Measurements from ENCODE around the gene CHN2. TPM values are rescaled to one million over a fixed set of nuclear protein-coding genes. Genes with fewer than 3 reads are reported as not detected.

The CHN2 gene
- total RNA-seq, 1 donor: under 0.01 TPM

DNA sequence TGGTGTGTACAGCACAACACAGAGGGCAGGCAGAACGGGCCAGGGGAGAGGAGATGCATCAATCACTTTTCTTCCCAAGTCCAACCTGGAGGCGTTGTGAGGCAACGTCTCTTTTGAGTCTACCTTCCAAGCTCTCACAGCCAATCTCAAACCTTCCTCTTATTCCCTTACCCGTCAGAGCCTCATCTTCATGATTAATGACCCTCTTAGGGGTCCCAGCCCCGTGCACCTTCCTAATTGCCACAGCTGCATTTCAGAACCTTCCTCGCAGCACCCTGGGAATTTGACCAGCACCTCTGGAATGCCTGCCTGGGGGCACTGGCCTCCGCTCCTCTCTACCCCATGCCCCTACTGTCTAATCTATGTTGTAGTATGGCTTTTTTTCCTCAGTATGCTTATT lies 199.7 kb downstream of the CHN2 start:
- TF ChIP-seq, protein P1, sequence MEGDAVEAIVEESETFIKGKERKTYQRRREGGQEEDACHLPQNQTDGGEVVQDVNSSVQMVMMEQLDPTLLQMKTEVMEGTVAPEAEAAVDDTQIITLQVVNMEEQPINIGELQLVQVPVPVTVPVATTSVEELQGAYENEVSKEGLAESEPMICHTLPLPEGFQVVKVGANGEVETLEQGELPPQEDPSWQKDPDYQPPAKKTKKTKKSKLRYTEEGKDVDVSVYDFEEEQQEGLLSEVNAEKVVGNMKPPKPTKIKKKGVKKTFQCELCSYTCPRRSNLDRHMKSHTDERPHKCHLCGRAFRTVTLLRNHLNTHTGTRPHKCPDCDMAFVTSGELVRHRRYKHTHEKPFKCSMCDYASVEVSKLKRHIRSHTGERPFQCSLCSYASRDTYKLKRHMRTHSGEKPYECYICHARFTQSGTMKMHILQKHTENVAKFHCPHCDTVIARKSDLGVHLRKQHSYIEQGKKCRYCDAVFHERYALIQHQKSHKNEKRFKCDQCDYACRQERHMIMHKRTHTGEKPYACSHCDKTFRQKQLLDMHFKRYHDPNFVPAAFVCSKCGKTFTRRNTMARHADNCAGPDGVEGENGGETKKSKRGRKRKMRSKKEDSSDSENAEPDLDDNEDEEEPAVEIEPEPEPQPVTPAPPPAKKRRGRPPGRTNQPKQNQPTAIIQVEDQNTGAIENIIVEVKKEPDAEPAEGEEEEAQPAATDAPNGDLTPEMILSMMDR (IDR thresholded peaks at IDR 0.05; ENCODE audit: insufficient read depth, low read depth, low read length): no peak
- no peak overlapping the region for H3K4me3 ChIP-seq (ENCODE audit: low read depth, low read length)
- no peak for DNase-seq (ENCODE audit: low read depth)

GRCh38 chr7:29396563-29396962 lies 202.0 kb downstream of the CHN2 start:
- no peak for DNase-seq (ENCODE audit: low read depth)
- TF ChIP-seq, protein P1 (IDR thresholded peaks at IDR 0.05; ENCODE audit: insufficient read depth, low read depth, low read length): no peak
- H3K4me3 ChIP-seq (ENCODE audit: low read depth, low read length): no peak overlapping the region

GRCh38 chr7:29397398-29397797 lies 202.8 kb downstream of the CHN2 start:
- H3K4me3 ChIP-seq (ENCODE audit: low read depth, low read length): no peak overlapping the region
- no peak for DNase-seq (ENCODE audit: low read depth)
- TF ChIP-seq, protein P1 (IDR thresholded peaks at IDR 0.05; ENCODE audit: insufficient read depth, low read depth, low read length): no peak

DNA sequence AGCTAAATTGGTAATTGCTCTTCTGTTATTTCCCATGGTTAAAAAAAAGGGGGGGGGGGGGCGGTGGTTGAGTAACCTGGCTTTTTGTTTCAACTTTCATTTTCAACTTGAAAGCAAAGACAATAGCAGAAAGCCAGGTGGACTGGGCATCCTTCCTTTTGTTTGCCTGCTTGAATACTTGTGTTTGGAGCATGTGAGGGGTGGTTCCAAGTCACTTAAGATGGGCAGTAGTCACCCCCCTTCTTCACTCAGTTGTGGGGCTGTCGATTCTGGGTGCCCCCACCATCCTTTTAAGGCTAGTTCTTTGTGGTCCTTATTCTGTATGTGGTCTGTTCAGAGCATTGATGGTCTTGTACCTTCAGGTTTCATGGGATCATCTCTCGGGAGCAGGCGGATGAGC lies 203.4 kb downstream of the CHN2 start:
- DNase-seq (ENCODE audit: low read depth): no peak
- TF ChIP-seq, protein P1 (IDR thresholded peaks at IDR 0.05; ENCODE audit: insufficient read depth, low read depth, low read length): no peak
- no peak overlapping the region for H3K4me3 ChIP-seq (ENCODE audit: low read depth, low read length)

DNA sequence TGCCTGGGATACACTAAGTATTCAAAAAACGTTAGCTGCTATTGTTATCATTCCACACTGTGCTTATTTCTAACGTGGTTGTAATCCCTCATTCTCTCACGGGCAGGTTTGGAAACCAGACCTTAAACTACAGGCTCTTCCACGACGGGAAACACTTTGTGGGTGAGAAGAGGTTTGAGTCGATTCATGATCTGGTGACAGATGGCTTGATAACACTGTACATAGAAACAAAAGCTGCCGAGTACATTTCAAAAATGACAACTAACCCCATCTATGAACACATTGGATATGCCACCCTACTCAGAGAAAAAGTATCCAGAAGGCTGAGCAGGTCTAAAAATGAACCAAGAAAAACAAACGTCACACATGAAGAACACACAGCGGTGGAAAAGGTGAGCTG lies 205.9 kb downstream of the CHN2 start:
- TF ChIP-seq, protein P1 (IDR thresholded peaks at IDR 0.05; ENCODE audit: insufficient read depth, low read depth, low read length): no peak
- no peak for DNase-seq (ENCODE audit: low read depth)
- no peak overlapping the region for H3K4me3 ChIP-seq (ENCODE audit: low read depth, low read length)

DNA sequence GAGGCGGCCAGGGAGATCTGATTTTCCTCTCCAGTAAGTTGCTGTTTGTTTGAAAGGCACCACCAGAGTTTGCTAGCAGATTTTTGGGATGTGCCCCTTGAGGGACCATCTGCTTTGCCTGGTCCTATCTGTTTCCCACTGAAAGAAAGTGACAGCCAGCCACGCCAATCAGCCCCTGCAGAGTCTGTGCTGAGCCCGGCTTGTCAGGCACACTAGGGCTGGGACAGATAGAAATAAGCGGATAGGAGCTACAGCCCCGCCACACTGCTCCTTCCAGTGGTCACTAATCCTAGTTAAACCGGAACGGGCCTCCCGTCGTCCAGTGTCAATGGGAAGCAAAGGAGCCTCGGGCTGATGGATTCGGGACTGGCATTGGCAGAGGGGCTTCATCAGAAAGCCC lies 207.2 kb downstream of the CHN2 start:
- TF ChIP-seq, protein P1 (IDR thresholded peaks at IDR 0.05; ENCODE audit: insufficient read depth, low read depth, low read length): no peak
- no peak overlapping the region for H3K4me3 ChIP-seq (ENCODE audit: low read depth, low read length)
- no peak for DNase-seq (ENCODE audit: low read depth)

DNA sequence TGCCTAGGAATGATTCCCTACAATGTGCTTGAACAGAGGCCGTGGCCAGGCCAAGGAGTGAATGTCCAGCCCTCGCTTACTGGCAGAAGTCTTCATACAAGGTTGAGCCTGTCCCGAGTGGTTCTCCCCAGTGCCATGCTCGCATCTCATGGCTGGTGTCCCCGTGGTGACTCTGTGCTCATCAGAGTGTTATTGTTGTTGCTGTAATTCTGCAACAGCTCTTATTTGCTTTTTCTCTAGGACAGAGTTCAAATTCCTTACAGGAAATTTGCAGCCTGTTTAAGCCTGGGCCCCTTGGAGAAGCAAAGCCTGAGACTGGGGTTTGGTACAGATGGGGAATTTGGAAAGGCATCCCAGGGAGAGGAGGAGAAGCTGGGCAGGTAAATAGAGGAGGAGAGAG lies 211.3 kb downstream of the CHN2 start:
- H3K4me3 ChIP-seq (ENCODE audit: low read depth, low read length): no peak overlapping the region
- TF ChIP-seq, protein P1 (IDR thresholded peaks at IDR 0.05; ENCODE audit: insufficient read depth, low read depth, low read length): no peak
- no peak for DNase-seq (ENCODE audit: low read depth)

Data from fibroblast of villous mesenchyme (primary cell).